ENCODE results near the gene CAMK2D.

The CAMK2D gene

GRCh38 chr4:113634081-113634969 lies 127.2 kb downstream of the CAMK2D start:
- Histone ChIP-seq H3K27me3 (ENCODE audit: insufficient read depth, low read length) (no peaks in the 10 kb centered on the region), H3K4me1 (ENCODE audit: control insufficient read depth, insufficient read depth, low read length, unreplicated experiment) (peaks cover 45% of the 10 kb centered on the region), H3K36me3 (ENCODE audit: insufficient read depth, low read length) (no peaks in the 10 kb centered on the region), H3K4me3 (ENCODE audit: low read depth, low read length) (no peak overlapping the region), H3K27ac (ENCODE audit: low read depth, low read length) (no peak overlapping the region), H2AFZ (ENCODE audit: low read length, unreplicated experiment) (no peak overlapping the region), H3K79me2 (ENCODE audit: control insufficient read depth, insufficient read depth, low read length, unreplicated experiment) (peaks cover 46% of the 10 kb centered on the region)

GRCh38 chr4:113633467-113633866 lies 128.1 kb downstream of the CAMK2D start:
- H2AFZ ChIP-seq (ENCODE audit: low read length, unreplicated experiment) = no peak overlapping the region
- H3K4me1 ChIP-seq (ENCODE audit: control insufficient read depth, insufficient read depth, low read length, unreplicated experiment) = peaks cover 44% of the 10 kb centered on the region
- peaks cover 46% of the 10 kb centered on the region for H3K79me2 ChIP-seq (ENCODE audit: control insufficient read depth, insufficient read depth, low read length, unreplicated experiment)

GRCh38 chr4:113628711-113629110 lies 132.8 kb downstream of the CAMK2D start:
- no peaks in the 10 kb centered on the region for H3K36me3 ChIP-seq (ENCODE audit: insufficient read depth, low read length)
- no peak overlapping the region for H3K27ac ChIP-seq (ENCODE audit: low read depth, low read length)
- H3K27me3 ChIP-seq (ENCODE audit: insufficient read depth, low read length) = no peaks in the 10 kb centered on the region
- H2AFZ ChIP-seq (ENCODE audit: low read length, unreplicated experiment) = no peak overlapping the region
- H3K4me1 ChIP-seq (ENCODE audit: control insufficient read depth, insufficient read depth, low read length, unreplicated experiment) = peaks cover 4% of the 10 kb centered on the region
- H3K4me3 ChIP-seq (ENCODE audit: low read depth, low read length) = no peak overlapping the region
- H3K79me2 ChIP-seq (ENCODE audit: control insufficient read depth, insufficient read depth, low read length, unreplicated experiment) = peaks cover 16% of the 10 kb centered on the region

More at GRCh38 chr4:113633467-113633866, 128.1 kb downstream of the CAMK2D start:
- no peaks in the 10 kb centered on the region for H3K36me3 ChIP-seq (ENCODE audit: insufficient read depth, low read length)
- H3K27ac ChIP-seq (ENCODE audit: low read depth, low read length) = no peak overlapping the region
- no peaks in the 10 kb centered on the region for H3K27me3 ChIP-seq (ENCODE audit: insufficient read depth, low read length)
- no peak overlapping the region for H3K4me3 ChIP-seq (ENCODE audit: low read depth, low read length)

- no peaks in the 10 kb centered on the region for H3K36me3 ChIP-seq (ENCODE audit: insufficient read depth, low read length)
- no peak overlapping the region for H3K4me3 ChIP-seq (ENCODE audit: low read depth, low read length)
- peaks cover 16% of the 10 kb centered on the region for H3K79me2 ChIP-seq (ENCODE audit: control insufficient read depth, insufficient read depth, low read length, unreplicated experiment)
- H3K27me3 ChIP-seq (ENCODE audit: insufficient read depth, low read length) = no peaks in the 10 kb centered on the region
- peaks cover 4% of the 10 kb centered on the region for H3K4me1 ChIP-seq (ENCODE audit: control insufficient read depth, insufficient read depth, low read length, unreplicated experiment)
- H3K27ac ChIP-seq (ENCODE audit: low read depth, low read length) = no peak overlapping the region
- H2AFZ ChIP-seq (ENCODE audit: low read length, unreplicated experiment) = no peak overlapping the region
These were observed 134.2 kb downstream of the CAMK2D start for GRCh38 chr4:113627321-113627720.

- no peak overlapping the region for H2AFZ ChIP-seq (ENCODE audit: low read length, unreplicated experiment)
- H3K36me3 ChIP-seq (ENCODE audit: insufficient read depth, low read length) = no peaks in the 10 kb centered on the region
- H3K4me1 ChIP-seq (ENCODE audit: control insufficient read depth, insufficient read depth, low read length, unreplicated experiment) = peaks cover 4% of the 10 kb centered on the region
- no peak overlapping the region for H3K27ac ChIP-seq (ENCODE audit: low read depth, low read length)
- H3K79me2 ChIP-seq (ENCODE audit: control insufficient read depth, insufficient read depth, low read length, unreplicated experiment) = peaks cover 14% of the 10 kb centered on the region
- no peak overlapping the region for H3K4me3 ChIP-seq (ENCODE audit: low read depth, low read length)
- H3K27me3 ChIP-seq (ENCODE audit: insufficient read depth, low read length) = no peaks in the 10 kb centered on the region
These were observed 135.6 kb downstream of the CAMK2D start for GRCh38 chr4:113625902-113626301.

- Histone ChIP-seq H2AFZ (ENCODE audit: low read length, unreplicated experiment) (no peak overlapping the region), H3K27me3 (ENCODE audit: insufficient read depth, low read length) (no peaks in the 10 kb centered on the region), H3K79me2 (ENCODE audit: control insufficient read depth, insufficient read depth, low read length, unreplicated experiment) (peaks cover 8% of the 10 kb centered on the region), H3K4me3 (ENCODE audit: low read depth, low read length) (no peak overlapping the region), H3K27ac (ENCODE audit: low read depth, low read length) (no peak overlapping the region), H3K4me1 (ENCODE audit: control insufficient read depth, insufficient read depth, low read length, unreplicated experiment) (peaks cover 1% of the 10 kb centered on the region), H3K36me3 (ENCODE audit: insufficient read depth, low read length) (no peaks in the 10 kb centered on the region)
These were observed 138.2 kb downstream of the CAMK2D start for GRCh38 chr4:113623274-113623894.

- Histone ChIP-seq H3K27ac (ENCODE audit: low read depth, low read length) (no peak overlapping the region), H3K79me2 (ENCODE audit: control insufficient read depth, insufficient read depth, low read length, unreplicated experiment) (peaks cover 8% of the 10 kb centered on the region), H3K27me3 (ENCODE audit: insufficient read depth, low read length) (no peaks in the 10 kb centered on the region), H2AFZ (ENCODE audit: low read length, unreplicated experiment) (no peak overlapping the region), H3K4me1 (ENCODE audit: control insufficient read depth, insufficient read depth, low read length, unreplicated experiment) (no peaks in the 10 kb centered on the region), H3K4me3 (ENCODE audit: low read depth, low read length) (no peak overlapping the region), H3K36me3 (ENCODE audit: insufficient read depth, low read length) (no peaks in the 10 kb centered on the region)
These were observed 139.9 kb downstream of the CAMK2D start for GRCh38 chr4:113621633-113622032.

GRCh38 chr4:113620032-113620431 lies 141.5 kb downstream of the CAMK2D start:
- no peak overlapping the region for H2AFZ ChIP-seq (ENCODE audit: low read length, unreplicated experiment)
- no peaks in the 10 kb centered on the region for H3K27me3 ChIP-seq (ENCODE audit: insufficient read depth, low read length)
- no peak overlapping the region for H3K27ac ChIP-seq (ENCODE audit: low read depth, low read length)
- no peak overlapping the region for H3K4me3 ChIP-seq (ENCODE audit: low read depth, low read length)
- H3K36me3 ChIP-seq (ENCODE audit: insufficient read depth, low read length) = no peaks in the 10 kb centered on the region
- H3K79me2 ChIP-seq (ENCODE audit: control insufficient read depth, insufficient read depth, low read length, unreplicated experiment) = peaks cover 8% of the 10 kb centered on the region
- peaks cover 3% of the 10 kb centered on the region for H3K4me1 ChIP-seq (ENCODE audit: control insufficient read depth, insufficient read depth, low read length, unreplicated experiment)

GRCh38 chr4:113619526-113619925 lies 142.0 kb downstream of the CAMK2D start:
- Histone ChIP-seq H2AFZ (ENCODE audit: low read length, unreplicated experiment) (no peak overlapping the region), H3K27me3 (ENCODE audit: insufficient read depth, low read length) (no peaks in the 10 kb centered on the region), H3K4me1 (ENCODE audit: control insufficient read depth, insufficient read depth, low read length, unreplicated experiment) (peaks cover 3% of the 10 kb centered on the region), H3K36me3 (ENCODE audit: insufficient read depth, low read length) (no peaks in the 10 kb centered on the region), H3K79me2 (ENCODE audit: control insufficient read depth, insufficient read depth, low read length, unreplicated experiment) (peaks cover 12% of the 10 kb centered on the region), H3K27ac (ENCODE audit: low read depth, low read length) (no peak overlapping the region), H3K4me3 (ENCODE audit: low read depth, low read length) (no peak overlapping the region)

GRCh38 chr4:113618205-113618604 lies 143.3 kb downstream of the CAMK2D start:
- H2AFZ ChIP-seq (ENCODE audit: low read length, unreplicated experiment) = no peak overlapping the region
- H3K27me3 ChIP-seq (ENCODE audit: insufficient read depth, low read length) = no peaks in the 10 kb centered on the region
- no peak overlapping the region for H3K4me3 ChIP-seq (ENCODE audit: low read depth, low read length)
- no peak overlapping the region for H3K27ac ChIP-seq (ENCODE audit: low read depth, low read length)
- H3K4me1 ChIP-seq (ENCODE audit: control insufficient read depth, insufficient read depth, low read length, unreplicated experiment) = peaks cover 7% of the 10 kb centered on the region
- H3K36me3 ChIP-seq (ENCODE audit: insufficient read depth, low read length) = no peaks in the 10 kb centered on the region
- H3K79me2 ChIP-seq (ENCODE audit: control insufficient read depth, insufficient read depth, low read length, unreplicated experiment) = peaks cover 12% of the 10 kb centered on the region

- Histone ChIP-seq H2AFZ (ENCODE audit: low read length, unreplicated experiment) (no peak overlapping the region), H3K36me3 (ENCODE audit: insufficient read depth, low read length) (no peaks in the 10 kb centered on the region), H3K4me1 (ENCODE audit: control insufficient read depth, insufficient read depth, low read length, unreplicated experiment) (peaks cover 7% of the 10 kb centered on the region), H3K4me3 (ENCODE audit: low read depth, low read length) (no peak overlapping the region), H3K27ac (ENCODE audit: low read depth, low read length) (no peak overlapping the region), H3K79me2 (ENCODE audit: control insufficient read depth, insufficient read depth, low read length, unreplicated experiment) (peaks cover 15% of the 10 kb centered on the region), H3K27me3 (ENCODE audit: insufficient read depth, low read length) (no peaks in the 10 kb centered on the region)
These were observed 144.3 kb downstream of the CAMK2D start for GRCh38 chr4:113617195-113617594.

Data from ACC112 (cell line).